PC-3 (cell line): ENCODE data around the gene NMUR1. TPM values are rescaled to one million over a fixed set of nuclear protein-coding genes. Genes with fewer than 3 reads are reported as not detected.
"Not testable (repeated sequence)": the region's sequence is repeated elsewhere in the genome, so short reads cannot be mapped to it uniquely, and the experiment has no call there.

Experiments used
- ATAC-seq: fragments of 200-7000 bp; cut with Tn5 transposase; 2 replicates; pipeline ENCODE4 v1.9.1; 2020; ENCODE audit warnings: mild to moderate bottlenecking, moderate library complexity
- Bru-seq: library from RNA; stranded (reverse); fragments of 400-500 nt; gene quantifications from one replicate; lab custom pipeline; 2021; lab: Mats Ljungman, UMichigan
- BruChase-seq, 2 experiments: library from RNA; stranded (reverse); fragments of 400-500 nt; gene quantifications; one replicate each; lab custom pipeline; 2021; lab: Mats Ljungman, UMichigan
- BruUV-seq: library from RNA; stranded (reverse); fragments of 400-500 nt; replicated peaks from 2 replicates; lab custom pipeline; 2021; lab: Mats Ljungman, UMichigan
- CTCF ChIA-PET: fragments of 300-600 bp; sonication (Branson Sonifier 250); formaldehyde crosslinking; loops from one replicate; lab custom pipeline; 2022; ENCODE audit warnings: antibody characterized with exemption; lab: Charles Lee
- POLR2A ChIA-PET: fragments of 300-600 bp; sonication (Branson Sonifier 250); formaldehyde crosslinking; loops from one replicate; lab custom pipeline; 2022; ENCODE audit warnings: antibody characterized with exemption; ENCODE audit not compliant: unreplicated experiment; lab: Charles Lee
- DNase-seq: peaks from one replicate; pipeline ENCODE4 v3.0.0-alpha.2; 2015
- H2AFZ ChIP-seq: fragments of 300-600 bp; sonication (generic); 2 replicates; pipeline ENCODE4 v1.6.0; 2016; ENCODE audit warnings: antibody characterized with exemption, low read length
- H3F3A ChIP-seq: fragments of 300-600 bp; sonication (generic); one replicate; pipeline ENCODE4 v1.6.0; 2017; ENCODE audit warnings: antibody characterized with exemption, low read length, control low read depth, mild to moderate bottlenecking; ENCODE audit not compliant: unreplicated experiment
- H3K27ac ChIP-seq: fragments of 300-600 bp; sonication (generic); 2 replicates; pipeline ENCODE4 v1.5.1; 2016; ENCODE audit warnings: mild to moderate bottlenecking, low read length
- H3K27me3 ChIP-seq: fragments of 300-600 bp; sonication (generic); 2 replicates; pipeline ENCODE4 v1.6.1; 2016; ENCODE audit warnings: low read length, mixed read lengths
- H3K36me3 ChIP-seq: fragments of 300-600 bp; sonication (generic); 2 replicates; pipeline ENCODE4 v1.6.1; 2016; ENCODE audit warnings: low read depth, mixed run types, low read length, mixed read lengths
- H3K4me1 ChIP-seq: fragments of 300-600 bp; sonication (generic); 2 replicates; pipeline ENCODE4 v1.5.1; 2016; ENCODE audit warnings: low read length; ENCODE audit not compliant: insufficient read depth
- H3K4me2 ChIP-seq: fragments of 300-600 bp; sonication (generic); 2 replicates; pipeline ENCODE4 v1.6.0; 2016; ENCODE audit warnings: low read length
- H3K4me3 ChIP-seq: fragments of 300-600 bp; sonication (generic); 2 replicates; pipeline ENCODE4 v1.5.1; 2016; ENCODE audit warnings: mild to moderate bottlenecking, low read length, mixed read lengths
- H3K79me2 ChIP-seq: fragments of 300-600 bp; sonication (generic); 2 replicates; pipeline ENCODE4 v1.6.1; 2017; ENCODE audit warnings: low read length, mixed read lengths
- H3K9ac ChIP-seq: fragments of 300-600 bp; sonication (generic); 2 replicates; pipeline ENCODE4 v1.6.0; 2016; ENCODE audit warnings: mild to moderate bottlenecking, low read length
- H3K9me2 ChIP-seq: fragments of 300-600 bp; sonication (generic); replicated peaks from 2 replicates; pipeline ENCODE4 v1.6.1; 2016; ENCODE audit warnings: mixed run types, low read length, mixed read lengths
- H3K9me3 ChIP-seq: fragments of 300-600 bp; sonication (generic); 2 replicates; pipeline ENCODE4 v1.6.1; 2016; ENCODE audit warnings: low read length, mixed read lengths
- H4K20me1 ChIP-seq: fragments of 300-600 bp; sonication (generic); 2 replicates; pipeline ENCODE4 v1.6.1; 2016; ENCODE audit warnings: low read length, mixed read lengths
- EZH2 ChIP-seq: fragments of 300-600 bp; sonication (generic); IDR thresholded peaks from one replicate; pipeline ENCODE4 v1.6.1; 2017; ENCODE audit warnings: antibody characterized with exemption, mild to moderate bottlenecking, low read length; ENCODE audit not compliant: unreplicated experiment
- EZH2phosphoT487 ChIP-seq: fragments of 300-600 bp; sonication (generic); IDR thresholded peaks from 2 replicates; pipeline ENCODE4 v1.6.1; 2018; ENCODE audit warnings: mild to moderate bottlenecking, antibody characterized with exemption, low read length, borderline replicate concordance
- intact Hi-C: fragments of 100-400 bp; cut with micrococcal nuclease; formaldehyde crosslinking; loops from 2 replicates; pipeline ENCODE4 v1.9.0; 2023
- long read RNA-seq: library from polyadenylated mRNA; unstranded; transcript quantifications from one replicate; pipeline ENCODE4 v2.0.0, GENCODE V29; 2021; ENCODE audit not compliant: unreplicated experiment
- total RNA-seq: library from RNA; depleted of rRNA; stranded (reverse); fragments of >200 nt; gene quantifications from 2 replicates; pipeline ENCODE4 v1.2.3, GENCODE V29; 2014; rRNA removed
- TF ChIP-seq, protein P1 (sequence below): fragments of 300-600 bp; sonication (generic); conservative IDR thresholded peaks from 2 replicates; pipeline ENCODE4 v1.5.1; 2017; ENCODE audit warnings: antibody characterized with exemption, low read depth, mild to moderate bottlenecking, low read length

The NMUR1 gene, protein sequence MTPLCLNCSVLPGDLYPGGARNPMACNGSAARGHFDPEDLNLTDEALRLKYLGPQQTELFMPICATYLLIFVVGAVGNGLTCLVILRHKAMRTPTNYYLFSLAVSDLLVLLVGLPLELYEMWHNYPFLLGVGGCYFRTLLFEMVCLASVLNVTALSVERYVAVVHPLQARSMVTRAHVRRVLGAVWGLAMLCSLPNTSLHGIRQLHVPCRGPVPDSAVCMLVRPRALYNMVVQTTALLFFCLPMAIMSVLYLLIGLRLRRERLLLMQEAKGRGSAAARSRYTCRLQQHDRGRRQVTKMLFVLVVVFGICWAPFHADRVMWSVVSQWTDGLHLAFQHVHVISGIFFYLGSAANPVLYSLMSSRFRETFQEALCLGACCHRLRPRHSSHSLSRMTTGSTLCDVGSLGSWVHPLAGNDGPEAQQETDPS
- total RNA-seq (0.17 TPM in 1 of 2 replicates, not detected in the other), Bru-seq, nascent RNA (not detected), BruChase-seq, experiment 1, labeled RNA remaining after a 6-hour chase (not detected), BruChase-seq, experiment 2, labeled RNA remaining after a 2-hour chase (percentile 12 among the genes with signal in this experiment)
- long read RNA-seq, result 0 reads

DNA sequence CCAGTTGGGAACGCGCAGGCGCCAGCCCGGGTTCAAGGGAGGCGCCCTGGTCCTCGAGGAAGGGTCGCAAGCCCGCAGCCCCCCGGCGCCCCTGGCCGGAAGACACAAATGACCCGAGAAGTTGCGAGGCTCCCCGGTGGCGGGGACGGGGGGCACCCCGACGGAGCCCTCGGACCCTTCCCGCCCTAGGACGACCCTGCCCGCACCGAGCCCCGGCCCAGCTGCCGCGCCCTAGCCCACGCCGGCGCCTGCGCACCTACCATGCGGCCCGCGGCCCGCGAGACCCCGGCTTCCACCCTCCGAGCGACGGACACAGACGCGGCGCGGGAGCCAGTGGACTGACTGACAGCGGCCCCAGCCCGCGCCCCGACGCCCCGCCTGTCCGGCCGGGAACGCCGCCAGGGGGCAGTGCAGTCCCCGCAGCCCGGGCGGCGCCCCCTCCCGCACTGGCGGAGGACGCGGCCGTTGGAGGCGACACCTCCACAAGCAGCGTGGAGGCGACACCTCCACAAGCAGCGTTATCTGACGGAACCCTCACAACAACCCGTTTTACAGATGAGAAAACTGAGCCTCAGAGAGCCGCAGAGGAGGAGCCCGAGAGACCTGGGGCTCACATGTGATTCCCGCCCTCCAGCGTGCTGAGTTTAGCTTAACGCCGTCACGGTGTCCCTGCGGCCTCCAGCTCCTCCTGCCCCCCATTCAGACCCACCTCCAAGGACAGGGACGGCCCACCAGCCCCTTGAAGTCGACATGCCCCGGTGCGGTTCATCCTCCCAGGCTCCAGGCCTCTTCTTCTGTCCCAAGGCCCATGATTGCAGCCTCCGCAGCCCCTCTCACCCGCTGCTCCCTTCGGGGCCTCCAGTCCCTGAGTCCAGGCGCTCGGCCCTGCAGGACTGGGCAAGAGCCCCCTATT, at the start of gene NMUR1:
TSS of gene NMUR1 (minus strand) at position 347 of the 913 bp plus-strand sequence. CDS start at position 263, 84 bp downstream.
- H3K9me2 ChIP-seq, result no peaks in the 10 kb centered on the region
- H3K27ac ChIP-seq, result no peak within 1 kb of the TSS
- H4K20me1 ChIP-seq, result no peaks in the 10 kb centered on the region
- H3K9ac ChIP-seq, result no peak within 1 kb of the TSS
- peak within 1 kb of the TSS; percentile 73 for H3K4me2 ChIP-seq
- H3K79me2 ChIP-seq, result no peaks in the 10 kb centered on the region
- CTCF ChIA-PET, result no interaction called here
- H3K9me3 ChIP-seq, result no peaks in the 10 kb centered on the region
- peak; percentile 75 for ATAC-seq
- POLR2A ChIA-PET, result no interaction called here
- intact Hi-C loops, result loop anchor here (1.0 kb wide), 1 partner anchor 28 kb away; no protein-coding TSS in a partner anchor
- H3K4me1 ChIP-seq, result no peaks in the 10 kb centered on the region
- no TSS peak for BruUV-seq
- DNase-seq, result peak; percentile 43
- peaks cover 10% of the 10 kb centered on the region for H3K27me3 ChIP-seq
- peak within 1 kb of the TSS; percentile 82 for H2AFZ ChIP-seq
- H3K4me3 ChIP-seq, result peak within 1 kb of the TSS; percentile 56
- H3K36me3 ChIP-seq, result no peaks in the 10 kb centered on the region
- TF ChIP-seq EZH2 (no peak), EZH2phosphoT487 (no peak)
- TF ChIP-seq, protein P1, sequence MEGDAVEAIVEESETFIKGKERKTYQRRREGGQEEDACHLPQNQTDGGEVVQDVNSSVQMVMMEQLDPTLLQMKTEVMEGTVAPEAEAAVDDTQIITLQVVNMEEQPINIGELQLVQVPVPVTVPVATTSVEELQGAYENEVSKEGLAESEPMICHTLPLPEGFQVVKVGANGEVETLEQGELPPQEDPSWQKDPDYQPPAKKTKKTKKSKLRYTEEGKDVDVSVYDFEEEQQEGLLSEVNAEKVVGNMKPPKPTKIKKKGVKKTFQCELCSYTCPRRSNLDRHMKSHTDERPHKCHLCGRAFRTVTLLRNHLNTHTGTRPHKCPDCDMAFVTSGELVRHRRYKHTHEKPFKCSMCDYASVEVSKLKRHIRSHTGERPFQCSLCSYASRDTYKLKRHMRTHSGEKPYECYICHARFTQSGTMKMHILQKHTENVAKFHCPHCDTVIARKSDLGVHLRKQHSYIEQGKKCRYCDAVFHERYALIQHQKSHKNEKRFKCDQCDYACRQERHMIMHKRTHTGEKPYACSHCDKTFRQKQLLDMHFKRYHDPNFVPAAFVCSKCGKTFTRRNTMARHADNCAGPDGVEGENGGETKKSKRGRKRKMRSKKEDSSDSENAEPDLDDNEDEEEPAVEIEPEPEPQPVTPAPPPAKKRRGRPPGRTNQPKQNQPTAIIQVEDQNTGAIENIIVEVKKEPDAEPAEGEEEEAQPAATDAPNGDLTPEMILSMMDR, result peak; percentile 85
- no peaks in the 10 kb centered on the region for H3F3A ChIP-seq

DNA sequence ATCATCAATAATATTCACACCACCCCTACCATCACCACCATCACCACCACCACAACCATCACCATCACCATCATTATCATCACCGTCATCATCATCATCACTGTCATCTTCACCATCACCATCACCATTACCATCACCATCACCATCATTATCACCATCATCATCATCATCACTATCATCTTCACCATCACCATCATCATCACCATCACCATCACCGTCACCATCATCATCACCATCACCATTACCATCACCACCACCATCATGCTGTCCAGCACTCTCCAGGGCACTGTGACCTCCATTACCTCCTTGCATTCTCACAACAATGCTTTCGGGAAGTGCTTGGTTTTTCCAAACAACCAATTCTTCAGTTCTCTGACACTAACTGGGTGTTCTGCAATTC, 49.3 kb upstream of the NMUR1 start:
- BruUV-seq, result no TSS peak
- no peaks in the 10 kb centered on the region for H3K27me3 ChIP-seq
- no peak overlapping the region for H3K27ac ChIP-seq
- no peaks in the 10 kb centered on the region for H3K9me3 ChIP-seq
- no peak overlapping the region for H3K4me2 ChIP-seq
- no peak for TF ChIP-seq EZH2
- TF ChIP-seq, protein P1, result no peak
- TF ChIP-seq EZH2phosphoT487, result no peak
- H3K9me2 ChIP-seq, result no peaks in the 10 kb centered on the region
- H3K4me3 ChIP-seq, result no peak overlapping the region
- ChIA-PET CTCF (no interaction called here), POLR2A (no interaction called here)
- no peaks in the 10 kb centered on the region for H3K36me3 ChIP-seq
- no peaks in the 10 kb centered on the region for H3K4me1 ChIP-seq
- H3K9ac ChIP-seq, result no peak overlapping the region
- H3K79me2 ChIP-seq, result no peaks in the 10 kb centered on the region
- H2AFZ ChIP-seq, result no peak overlapping the region
- H3F3A ChIP-seq, result no peaks in the 10 kb centered on the region
- no peaks in the 10 kb centered on the region for H4K20me1 ChIP-seq
- intact Hi-C loops, result no loop called here
- ATAC-seq, result no peak
- DNase-seq, result no peak

DNA sequence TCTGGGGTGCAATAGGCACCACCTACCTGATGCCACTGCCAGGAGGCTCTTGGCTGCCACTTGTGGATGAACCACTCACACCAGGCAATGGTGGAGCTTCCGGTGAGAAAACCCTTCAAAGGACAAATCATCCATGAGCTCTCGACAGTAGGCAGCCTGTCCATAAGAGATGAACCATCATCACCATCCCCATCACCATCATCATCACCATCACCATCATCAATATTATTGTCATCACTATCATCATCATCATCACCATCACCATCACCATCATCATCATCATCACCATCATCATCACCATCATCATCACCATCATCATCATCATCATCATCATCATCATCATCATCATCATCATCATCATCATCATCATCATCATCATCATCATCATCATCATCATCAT, 48.4 kb upstream of the NMUR1 start:
- H3K27ac ChIP-seq, H3K36me3 ChIP-seq, H3K4me2 ChIP-seq, intact Hi-C loops, H3K4me1 ChIP-seq, H3F3A ChIP-seq, H2AFZ ChIP-seq, H3K9me2 ChIP-seq, H3K9me3 ChIP-seq, H3K9ac ChIP-seq, BruUV-seq, DNase-seq, ATAC-seq, H4K20me1 ChIP-seq, CTCF ChIA-PET, H3K4me3 ChIP-seq, H3K27me3 ChIP-seq, H3K79me2 ChIP-seq: not testable (repeated sequence)
- POLR2A ChIA-PET, result interaction anchor here (0.6 kb wide), 1 partner anchor 134 kb away, joined by 3 read pairs; no protein-coding TSS in a partner anchor
